K562 (cell line): ENCODE measurements around the gene OR2C1. TPM values are rescaled to one million over a fixed set of nuclear protein-coding genes. Genes with fewer than 3 reads are reported as not detected.

Experiments
- CREB1 ChIP-seq, 2 experiments: sonication (generic) in 1 of 2; formaldehyde crosslinking in 1 of 2; IDR thresholded peaks; 2 replicates each; pipeline versions ENCODE4 v1.6.1 to v1.8.0; 2012 to 2022; ENCODE audit warnings: inconsistent platforms in 1 of 2, mild to moderate bottlenecking in 1 of 2, missing genetic modification reagents in 1 of 2, moderate library complexity in 1 of 2
- CREM ChIP-seq: IDR thresholded peaks from 2 replicates; pipeline ENCODE4 v1.6.1; 2014; ENCODE audit warnings: antibody characterized with exemption, low read depth
- HNRNPUL1 ChIP-seq: fragments of 200-400 bp; formaldehyde crosslinking; IDR thresholded peaks from 2 replicates; pipeline ENCODE4 v1.6.1; 2017; ENCODE audit warnings: low read length
- HOXB6 ChIP-seq: fragments of 250-450 bp; sonication (Bioruptor Pico); IDR thresholded peaks from 2 replicates; pipeline ENCODE4 v1.5.1; 2022; ENCODE audit warnings: mild to moderate bottlenecking, borderline replicate concordance
- MAFF ChIP-seq: IDR thresholded peaks from 2 replicates; pipeline ENCODE4 v1.6.1; 2012; ENCODE audit warnings: low read length, improper control_type of control experiment
- NR2F6 ChIP-seq: fragments of 450-650 bp; formaldehyde crosslinking; IDR thresholded peaks from 2 replicates; pipeline ENCODE4 v1.4.0; 2020; ENCODE audit warnings: mild to moderate bottlenecking
- PHF8 ChIP-seq: fragments of 200-600 bp; sonication (generic); IDR thresholded peaks from 2 replicates; pipeline ENCODE4 v1.6.1; 2012; ENCODE audit warnings: mixed run types, mild to moderate bottlenecking, inconsistent platforms, low read length, moderate library complexity, borderline replicate concordance
- RBM15 ChIP-seq: fragments of 200-400 bp; formaldehyde crosslinking; IDR thresholded peaks from 2 replicates; pipeline ENCODE4 v1.6.1; 2018; ENCODE audit warnings: mild to moderate bottlenecking, low read length, moderate library complexity; ENCODE audit not compliant: insufficient read depth
- SIX5 ChIP-seq, 2 experiments: IDR thresholded peaks; 2 replicates each; pipeline ENCODE4 v1.6.1; 2011; ENCODE audit warnings: low read length in 2 of 2, borderline replicate concordance in 1 of 2, low read depth in 1 of 2, mild to moderate bottlenecking in 1 of 2, moderate library complexity in 1 of 2; ENCODE audit not compliant: insufficient read depth in 1 of 2
- TCF3 ChIP-seq: sonication (generic); formaldehyde crosslinking; IDR thresholded peaks from 2 replicates; pipeline ENCODE4 v1.4.0; 2020; ENCODE audit warnings: mild to moderate bottlenecking, missing genetic modification reagents
- YY1 ChIP-seq, 3 experiments: IDR thresholded peaks; 2 replicates each; pipeline ENCODE4 v1.6.1; 2011; ENCODE audit warnings: low read length in 2 of 3, mild to moderate bottlenecking in 2 of 3, moderate library complexity in 2 of 3, borderline replicate concordance in 1 of 3, control low read depth in 1 of 3, low read depth in 1 of 3; ENCODE audit not compliant: insufficient read depth in 3 of 3, insufficient replicate concordance in 2 of 3, control insufficient read depth in 1 of 3, insufficient read length in 1 of 3; ENCODE audit errors: extremely low read depth in 1 of 3
- ZFPM2 ChIP-seq: fragments of 250-450 bp; sonication (Bioruptor Pico); IDR thresholded peaks from 2 replicates; pipeline ENCODE4 v1.5.1; 2022; ENCODE audit warnings: mild to moderate bottlenecking
- ZNF766 ChIP-seq: fragments of 200-800 bp; sonication (Bioruptor generic); conservative IDR thresholded peaks from 2 replicates; pipeline ENCODE4 v1.6.1; 2016; ENCODE audit warnings: missing genetic modification characterization, missing compliant biosample characterization
- polyA plus RNA-seq, 8 experiments: library from polyadenylated mRNA; depleted of rRNA in 4 of 8; stranded (reverse) in 5 of 8; unstranded in 3 of 8; fragments of >200 nt; fragmentation: Nextera tagmentation in 2 of 8; fragmentation: Illumina TruSeq in 1 of 8; extraction: Ambion mirVana in 2 of 8; extraction: Trizol in 1 of 8; gene quantifications; 2 replicates each; pipeline versions ENCODE4 v1.2.1 to v1.2.3, GENCODE V29; 2011 to 2014; ENCODE audit warnings: inconsistent platforms in 1 of 8, missing spikeins in 1 of 8
- total RNA-seq, 7 experiments: library from RNA; depleted of rRNA in 6 of 7; stranded (reverse); fragments of >200 nt in 6 of 7; fragmentation: Illumina TruSeq in 2 of 7; extraction: Trizol in 2 of 7; gene quantifications; 2 replicates each; pipeline versions ENCODE4 v1.2.1 to v1.2.3, GENCODE V29; 2011 to 2021; ENCODE audit warnings: low replicate concordance in 1 of 7
- TF ChIP-seq, protein P1 (sequence below), 2 experiments: fragments of 450-650 bp; formaldehyde crosslinking in 1 of 2; IDR thresholded peaks; 2 replicates each; pipeline versions ENCODE4 v1.4.0 to v1.6.1; 2014 to 2020; ENCODE audit warnings: mild to moderate bottlenecking in 2 of 2, borderline replicate concordance in 1 of 2, low read depth in 1 of 2
- TF ChIP-seq, protein P2 (sequence below): fragments of 250-450 bp; sonication (Bioruptor Pico); IDR thresholded peaks from 2 replicates; pipeline ENCODE4 v1.9.0; 2021; ENCODE audit warnings: mild to moderate bottlenecking, inconsistent platforms

Gene OR2C1
- total and polyA plus RNA-seq, 9 of the 15 experiments (the other 6 are each of a cell fraction or from before 2014, with no cell fraction given), result not detected

DNA sequence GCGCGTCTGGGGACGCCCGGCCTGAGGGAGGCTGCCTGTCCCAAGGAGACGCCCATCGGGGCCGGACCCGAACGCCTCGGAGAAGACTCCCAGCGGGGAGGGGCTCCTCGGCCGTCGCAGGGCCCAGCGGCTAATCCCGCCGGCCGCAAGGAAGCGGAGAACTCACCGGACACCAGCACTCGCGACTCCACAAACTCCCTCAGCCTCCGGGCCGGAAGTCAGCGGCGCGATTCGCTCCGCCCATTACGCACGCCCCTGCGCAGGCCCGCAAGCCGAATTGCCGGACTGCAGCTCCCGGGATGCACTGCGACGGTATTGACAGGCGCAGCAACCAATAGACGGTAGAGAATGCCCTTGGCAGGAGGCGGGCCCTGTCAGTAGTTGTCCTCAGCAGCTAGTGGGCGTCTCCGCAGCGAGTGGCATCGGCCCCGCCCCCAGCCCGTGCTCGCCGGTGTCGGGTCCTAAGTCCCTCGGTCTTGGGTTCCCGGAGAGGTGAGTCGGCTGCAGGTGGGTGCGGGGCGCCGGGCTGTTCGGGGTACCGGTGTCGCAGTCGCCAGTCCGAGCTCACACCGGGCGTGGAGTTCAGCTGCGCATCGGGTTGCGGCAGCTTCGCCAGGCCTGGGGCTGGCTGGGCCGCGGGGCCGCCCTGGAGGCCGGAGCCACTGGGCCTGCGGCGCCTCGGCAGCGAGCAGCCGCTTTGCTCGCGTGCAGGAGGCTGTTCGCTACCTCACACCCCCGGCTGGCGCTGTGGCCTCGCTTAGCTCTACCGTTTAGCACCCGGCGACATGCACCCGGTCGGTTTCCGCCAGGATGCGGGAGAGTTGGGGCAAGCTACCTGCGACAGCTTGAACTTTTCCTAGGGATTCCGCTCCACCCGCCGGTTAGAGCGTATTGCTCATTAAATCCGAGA is 45.3 kb downstream of the OR2C1 start, which contains the start of the genes ZNF174 and ZSCAN32 (continued):
- TF ChIP-seq SIX5 (IDR thresholded peaks at IDR 0.05; ENCODE audit: borderline replicate concordance in 1 of 2, insufficient read depth in 1 of 2, low read depth in 1 of 2, low read length in 2 of 2) (peak; percentile 57 to 64; a peak in 3 of 4 replicates), YY1 (IDR thresholded peaks at IDR 0.05; ENCODE audit: borderline replicate concordance in 1 of 3, control insufficient read depth in 1 of 3, extremely low read depth in 1 of 3, insufficient read depth in 3 of 3, insufficient read length in 1 of 3, insufficient replicate concordance in 2 of 3, low read depth in 1 of 3, low read length in 2 of 3) (peak in 2 of 3 experiments; percentile 6 to 79), RBM15 (no peak), PHF8 (peak; percentile 91; the same call in 1 of the 2 replicates), ZNF766 (CRISPR knock-in tag) (no peak), HOXB6 (CRISPR knock-in tag) (no peak), HNRNPUL1 (no peak), NR2F6 (no peak), MAFF (no peak), TCF3 (no peak), CREB1 (IDR thresholded peaks at IDR 0.05) (peak; percentile 78), CREB1 (CRISPR knock-in tag; IDR thresholded peaks at IDR 0.05) (peak; percentile 82), ZFPM2 (CRISPR knock-in tag) (no peak), CREM (peak; percentile 90)
- TF ChIP-seq, protein P1, sequence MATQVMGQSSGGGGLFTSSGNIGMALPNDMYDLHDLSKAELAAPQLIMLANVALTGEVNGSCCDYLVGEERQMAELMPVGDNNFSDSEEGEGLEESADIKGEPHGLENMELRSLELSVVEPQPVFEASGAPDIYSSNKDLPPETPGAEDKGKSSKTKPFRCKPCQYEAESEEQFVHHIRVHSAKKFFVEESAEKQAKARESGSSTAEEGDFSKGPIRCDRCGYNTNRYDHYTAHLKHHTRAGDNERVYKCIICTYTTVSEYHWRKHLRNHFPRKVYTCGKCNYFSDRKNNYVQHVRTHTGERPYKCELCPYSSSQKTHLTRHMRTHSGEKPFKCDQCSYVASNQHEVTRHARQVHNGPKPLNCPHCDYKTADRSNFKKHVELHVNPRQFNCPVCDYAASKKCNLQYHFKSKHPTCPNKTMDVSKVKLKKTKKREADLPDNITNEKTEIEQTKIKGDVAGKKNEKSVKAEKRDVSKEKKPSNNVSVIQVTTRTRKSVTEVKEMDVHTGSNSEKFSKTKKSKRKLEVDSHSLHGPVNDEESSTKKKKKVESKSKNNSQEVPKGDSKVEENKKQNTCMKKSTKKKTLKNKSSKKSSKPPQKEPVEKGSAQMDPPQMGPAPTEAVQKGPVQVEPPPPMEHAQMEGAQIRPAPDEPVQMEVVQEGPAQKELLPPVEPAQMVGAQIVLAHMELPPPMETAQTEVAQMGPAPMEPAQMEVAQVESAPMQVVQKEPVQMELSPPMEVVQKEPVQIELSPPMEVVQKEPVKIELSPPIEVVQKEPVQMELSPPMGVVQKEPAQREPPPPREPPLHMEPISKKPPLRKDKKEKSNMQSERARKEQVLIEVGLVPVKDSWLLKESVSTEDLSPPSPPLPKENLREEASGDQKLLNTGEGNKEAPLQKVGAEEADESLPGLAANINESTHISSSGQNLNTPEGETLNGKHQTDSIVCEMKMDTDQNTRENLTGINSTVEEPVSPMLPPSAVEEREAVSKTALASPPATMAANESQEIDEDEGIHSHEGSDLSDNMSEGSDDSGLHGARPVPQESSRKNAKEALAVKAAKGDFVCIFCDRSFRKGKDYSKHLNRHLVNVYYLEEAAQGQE (IDR thresholded peaks at IDR 0.05; ENCODE audit: borderline replicate concordance), result no peak
- TF ChIP-seq, protein P1 (CRISPR knock-in tag; IDR thresholded peaks at IDR 0.05; ENCODE audit: low read depth), result 0 out of 2 replicates have a peak, but pooled peaks have one; percentile 72
- TF ChIP-seq, protein P2, sequence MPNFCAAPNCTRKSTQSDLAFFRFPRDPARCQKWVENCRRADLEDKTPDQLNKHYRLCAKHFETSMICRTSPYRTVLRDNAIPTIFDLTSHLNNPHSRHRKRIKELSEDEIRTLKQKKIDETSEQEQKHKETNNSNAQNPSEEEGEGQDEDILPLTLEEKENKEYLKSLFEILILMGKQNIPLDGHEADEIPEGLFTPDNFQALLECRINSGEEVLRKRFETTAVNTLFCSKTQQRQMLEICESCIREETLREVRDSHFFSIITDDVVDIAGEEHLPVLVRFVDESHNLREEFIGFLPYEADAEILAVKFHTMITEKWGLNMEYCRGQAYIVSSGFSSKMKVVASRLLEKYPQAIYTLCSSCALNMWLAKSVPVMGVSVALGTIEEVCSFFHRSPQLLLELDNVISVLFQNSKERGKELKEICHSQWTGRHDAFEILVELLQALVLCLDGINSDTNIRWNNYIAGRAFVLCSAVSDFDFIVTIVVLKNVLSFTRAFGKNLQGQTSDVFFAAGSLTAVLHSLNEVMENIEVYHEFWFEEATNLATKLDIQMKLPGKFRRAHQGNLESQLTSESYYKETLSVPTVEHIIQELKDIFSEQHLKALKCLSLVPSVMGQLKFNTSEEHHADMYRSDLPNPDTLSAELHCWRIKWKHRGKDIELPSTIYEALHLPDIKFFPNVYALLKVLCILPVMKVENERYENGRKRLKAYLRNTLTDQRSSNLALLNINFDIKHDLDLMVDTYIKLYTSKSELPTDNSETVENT (CRISPR knock-in tag), result peak; percentile 16; the same call in 1 of the 2 replicates
